Sigmoid colon (tissue), 4 donors: ENCODE results near the gene CHRM1.

Experiments
- CTCF ChIP-seq, 4 experiments: fragments of 450-650 bp in 3 of 4; fragments of 200-600 bp in 1 of 4; IDR thresholded peaks; one replicate each; pipeline ENCODE4 v1.5.1; 2016 to 2019; ENCODE audit warnings: antibody characterized with exemption in 4 of 4, mild to moderate bottlenecking in 3 of 4, moderate library complexity in 2 of 4
- POLR2AphosphoS5 ChIP-seq, 4 donors: sonication (generic); formaldehyde crosslinking; IDR thresholded peaks; one replicate each; pipeline ENCODE4 v1.6.1; 2017; ENCODE audit warnings: antibody characterized with exemption in 4 of 4

- TF ChIP-seq CTCF (IDR thresholded peaks at IDR 0.05) (no peak), POLR2AphosphoS5 (IDR thresholded peaks at IDR 0.05) (no peak)
These were observed 23.1 kb downstream of the CHRM1 start for GRCh38 chr11:62898027-62898426.
